Measurements from ENCODE around the gene ADAP2.
"Not testable (repeated sequence)": the region's sequence is repeated elsewhere in the genome, so short reads cannot be mapped to it uniquely, and the experiment has no call there.

GRCh38 chr17:30929861-30930260, 8.1 kb downstream of the ADAP2 start:
- TF ChIP-seq POLR2A (IDR thresholded peaks at IDR 0.05; ENCODE audit: low read length); GATA1 (IDR thresholded peaks at IDR 0.05; ENCODE audit: low read depth, low read length): not testable (repeated sequence)
